DMS153 (cell line): ENCODE results near the gene HYAL3.
"Not testable (repeated sequence)": the region's sequence is repeated elsewhere in the genome, so short reads cannot be mapped to it uniquely, and the experiment has no call there.

Source experiments
- DNase-seq: peaks from one replicate; lab custom pipeline; 2025; lab: John Stamatoyannopoulos, UW

HYAL3 gene

GRCh38 chr3:50314342-50314741, 15.1 kb upstream of the HYAL3 start:
- no peak for DNase-seq

DNA sequence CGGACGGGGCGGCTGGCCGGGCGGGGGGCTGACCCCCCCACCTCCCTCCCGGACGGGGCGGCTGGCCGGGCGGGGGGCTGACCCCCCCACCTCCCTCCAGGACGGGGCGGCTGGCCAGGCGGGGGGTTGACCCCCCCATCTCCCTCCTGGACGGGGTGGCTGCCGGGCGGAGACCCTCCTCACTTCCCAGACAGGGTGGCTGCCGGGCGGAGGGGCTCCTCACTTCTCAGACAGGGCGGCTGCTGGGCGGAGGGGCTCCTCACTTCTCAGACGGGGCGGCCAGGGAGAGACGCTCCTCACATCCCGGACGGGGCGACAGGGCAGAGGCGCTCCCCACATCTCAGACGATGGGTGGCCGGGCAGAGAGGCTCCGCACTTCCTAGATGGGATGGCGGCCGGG, 12.8 kb upstream of the HYAL3 start:
- DNase-seq: not testable (repeated sequence)

DNA sequence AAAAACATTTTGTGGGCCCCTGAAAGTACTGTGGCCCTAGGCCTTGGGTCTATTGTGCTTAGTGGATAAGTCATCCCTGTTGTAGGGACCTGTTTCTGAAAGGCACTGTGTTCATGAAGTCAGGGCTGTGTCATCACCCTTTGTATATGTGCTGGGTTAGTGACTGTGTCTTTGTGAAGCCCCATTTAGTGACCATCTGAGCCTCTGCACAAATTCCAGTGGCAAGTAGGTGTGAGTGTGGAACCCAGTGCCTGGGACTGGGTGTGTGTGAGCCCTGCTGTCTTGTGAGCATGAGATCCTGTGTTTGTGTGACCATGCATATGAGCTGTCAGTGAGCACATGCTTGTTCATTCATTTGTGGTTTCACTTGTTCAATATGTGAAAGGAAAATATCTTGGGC, 5.4 kb upstream of the HYAL3 start:
- DNase-seq: no peak

DNA sequence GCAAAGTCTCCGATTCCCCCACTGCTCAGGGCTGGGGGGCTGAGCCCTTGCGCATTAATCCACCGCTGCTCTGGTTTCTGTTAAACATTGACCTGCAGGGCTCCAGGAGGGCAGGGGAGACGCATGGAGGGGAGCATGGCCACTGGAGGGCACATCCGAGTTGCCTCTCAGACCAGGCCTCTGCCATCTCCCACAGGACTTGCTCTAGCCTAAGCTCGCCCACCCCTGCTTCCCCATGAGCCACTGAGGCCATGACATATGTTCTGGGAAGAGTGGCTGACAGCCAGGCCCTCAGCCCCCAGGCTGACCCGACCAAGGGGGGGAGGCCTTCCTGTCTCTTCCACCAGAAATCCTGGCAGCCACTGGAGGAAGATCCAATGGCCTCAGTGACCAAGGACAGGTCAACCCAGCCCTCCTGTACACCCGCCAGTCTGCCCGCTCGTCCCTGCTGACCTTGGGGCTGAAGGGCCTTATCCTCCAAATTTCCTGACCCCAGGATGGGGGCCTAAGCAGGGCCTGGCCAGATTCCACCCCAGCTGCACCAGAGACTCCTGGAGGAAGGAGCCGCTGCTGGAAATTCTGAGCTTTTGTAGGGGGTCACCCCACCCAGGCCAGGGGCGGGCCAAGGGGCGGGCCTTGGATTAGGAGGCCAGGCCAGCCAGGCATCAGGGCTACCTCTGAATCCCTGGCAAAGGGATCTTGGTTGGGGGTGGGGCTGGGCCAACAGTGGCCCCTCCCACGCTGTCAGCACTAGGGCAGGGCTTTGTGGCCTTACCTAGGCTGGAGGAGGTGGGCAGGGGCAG, 4.0 kb upstream of the HYAL3 start, which contains the start of gene HYAL1:
Gene HYAL1, minus strand, starts transcription at position 562 of the 803 bp plus-strand sequence. CDS start 618 bp downstream, outside the sequence.
- no peak for DNase-seq

DNA sequence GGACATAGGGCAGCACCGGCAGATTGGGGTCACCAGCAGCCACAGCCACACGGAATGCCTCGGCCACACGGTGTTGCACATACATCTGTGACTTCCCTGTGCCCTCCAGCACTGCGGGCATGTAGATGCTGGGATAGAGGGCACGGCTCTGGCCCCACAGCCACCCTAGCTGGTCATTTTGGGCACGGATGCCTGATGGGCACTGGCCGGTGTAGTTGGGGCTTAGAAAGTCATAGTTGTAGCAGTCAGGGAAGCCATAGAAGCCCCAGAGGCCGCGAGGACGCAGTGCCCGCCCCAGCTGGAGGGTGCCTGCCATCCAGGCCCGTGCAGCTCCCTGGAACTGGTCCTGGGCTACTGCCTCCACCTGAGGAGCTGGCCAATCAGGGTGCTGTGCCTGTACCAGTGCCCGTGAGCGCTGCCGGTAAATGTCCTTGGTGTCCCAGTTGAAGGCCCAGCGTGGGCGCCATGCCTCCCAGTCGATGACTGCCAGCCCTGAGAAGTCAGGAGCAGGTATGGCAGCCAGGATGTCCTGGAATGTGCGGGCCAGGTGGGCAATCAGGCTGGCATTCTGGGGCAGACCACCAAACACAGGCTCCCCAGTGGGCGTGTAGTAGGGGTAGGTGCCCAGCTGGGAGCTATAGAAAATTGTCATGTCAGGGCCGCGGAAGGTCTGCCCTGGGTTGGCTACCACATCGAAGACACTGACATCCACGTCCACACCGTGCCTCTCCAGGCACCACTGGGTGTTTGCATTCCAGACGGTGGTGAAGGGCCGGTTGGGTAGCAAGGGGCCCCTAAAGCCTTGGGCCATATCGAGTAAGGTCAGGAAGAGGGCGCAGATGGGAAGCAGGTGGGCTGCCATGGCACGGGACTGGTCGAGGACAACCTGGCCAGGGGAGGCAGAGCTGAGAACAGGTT, 3.1 kb upstream of the HYAL3 start:
- no peak for DNase-seq

GRCh38 chr3:50300681-50301254, 1.6 kb upstream of the HYAL3 start:
- DNase-seq: no peak

DNA sequence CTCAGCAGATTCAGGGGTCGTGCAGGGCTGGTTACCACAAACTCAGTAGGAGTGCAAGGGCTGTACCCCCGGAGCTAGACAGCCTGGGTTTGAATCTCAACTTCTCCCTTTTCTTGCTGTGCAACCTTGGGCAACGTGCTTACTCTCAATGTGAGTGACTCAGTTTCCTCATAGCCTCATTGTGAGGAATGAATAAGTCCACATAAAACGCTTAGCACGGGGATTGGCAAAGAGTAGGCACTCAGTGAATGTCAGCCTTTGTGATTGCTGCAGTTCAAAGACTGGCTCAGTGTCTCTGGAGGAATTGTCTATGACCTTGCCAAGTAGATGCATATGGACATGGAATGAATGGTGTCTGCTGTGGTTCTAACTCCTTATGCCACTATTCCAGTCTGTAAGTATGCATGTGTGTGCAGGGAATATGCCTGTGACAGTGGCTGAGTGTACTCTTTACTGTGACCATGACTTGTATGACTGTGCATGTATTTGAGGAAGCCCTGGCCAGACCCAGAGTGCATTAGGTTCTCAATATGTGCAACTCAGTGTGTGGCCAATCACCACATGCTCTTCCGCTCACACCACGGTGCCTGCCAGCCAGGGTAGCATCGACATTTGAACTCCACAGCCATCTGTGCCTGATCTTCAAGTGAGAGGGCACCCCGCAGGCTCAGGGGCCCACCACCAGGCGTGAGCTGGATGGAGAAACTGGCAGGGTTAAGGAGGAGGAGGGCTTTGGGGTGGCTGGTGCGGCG, 900 bp upstream of the HYAL3 start:
- DNase-seq: no peak

- DNase-seq: no peak
Measured at GRCh38 chr3:50299638-50299928, 378 bp upstream of the HYAL3 start.

DNA sequence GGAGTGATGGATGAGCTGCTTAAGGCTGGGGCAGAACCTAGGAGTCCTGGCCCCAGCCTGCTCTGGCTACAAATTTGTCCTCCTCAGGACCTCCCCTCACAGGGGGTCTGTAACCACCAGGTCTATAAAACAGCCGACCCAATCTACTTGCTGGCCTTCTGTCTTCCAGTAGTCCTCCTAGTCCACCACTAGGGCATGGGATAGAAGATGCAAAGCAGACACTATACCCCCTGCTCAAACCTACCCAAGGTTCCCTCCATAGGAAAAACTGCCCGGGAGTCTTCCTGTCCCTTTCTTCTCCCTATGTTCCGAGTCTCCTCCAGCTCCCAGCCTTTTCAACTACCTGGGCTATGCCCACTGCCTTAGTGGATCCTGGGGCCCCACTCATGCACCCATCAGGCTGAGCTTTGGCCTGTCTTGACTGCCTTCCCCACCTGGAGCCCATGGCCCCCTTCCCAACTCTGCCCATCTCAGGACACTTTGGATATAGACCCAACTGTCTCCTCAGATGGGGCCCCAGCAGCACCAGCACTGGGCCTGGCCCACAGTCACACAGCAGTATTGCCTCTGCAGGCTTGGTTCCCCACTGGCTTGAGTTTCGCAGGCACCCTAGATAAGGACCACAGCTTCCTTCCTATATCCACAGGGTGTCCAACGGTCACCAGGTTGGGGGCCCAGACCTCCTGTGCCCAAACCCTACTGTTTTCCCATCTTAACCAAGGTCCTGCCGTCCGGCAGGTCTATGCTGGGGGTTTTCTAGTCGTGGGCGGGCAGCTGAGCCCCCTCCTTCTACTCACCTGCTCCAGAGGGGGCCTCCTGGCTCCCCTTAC, 1.1 kb downstream of the HYAL3 start:
- DNase-seq: no peak

DNA sequence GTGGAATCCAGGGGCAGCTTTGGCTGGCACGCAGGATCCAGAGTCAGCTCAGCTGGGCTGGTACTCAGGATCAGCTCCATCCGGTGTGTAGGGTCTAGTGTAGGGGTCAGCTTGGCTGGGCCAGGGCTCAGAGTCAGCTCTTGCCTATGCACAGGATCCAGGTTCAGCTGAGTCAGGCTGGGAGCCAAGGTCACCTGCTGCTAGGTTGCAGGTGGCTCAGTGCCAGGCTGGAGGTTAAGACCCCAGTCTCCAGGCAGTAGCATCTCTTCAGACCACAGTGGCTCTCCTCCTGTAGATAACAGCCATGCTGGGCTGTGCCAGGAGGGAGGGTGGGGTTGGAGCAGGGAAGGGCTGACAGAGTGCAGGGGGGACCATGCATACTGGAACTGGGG, 1.8 kb downstream of the HYAL3 start:
- DNase-seq: no peak

DNA sequence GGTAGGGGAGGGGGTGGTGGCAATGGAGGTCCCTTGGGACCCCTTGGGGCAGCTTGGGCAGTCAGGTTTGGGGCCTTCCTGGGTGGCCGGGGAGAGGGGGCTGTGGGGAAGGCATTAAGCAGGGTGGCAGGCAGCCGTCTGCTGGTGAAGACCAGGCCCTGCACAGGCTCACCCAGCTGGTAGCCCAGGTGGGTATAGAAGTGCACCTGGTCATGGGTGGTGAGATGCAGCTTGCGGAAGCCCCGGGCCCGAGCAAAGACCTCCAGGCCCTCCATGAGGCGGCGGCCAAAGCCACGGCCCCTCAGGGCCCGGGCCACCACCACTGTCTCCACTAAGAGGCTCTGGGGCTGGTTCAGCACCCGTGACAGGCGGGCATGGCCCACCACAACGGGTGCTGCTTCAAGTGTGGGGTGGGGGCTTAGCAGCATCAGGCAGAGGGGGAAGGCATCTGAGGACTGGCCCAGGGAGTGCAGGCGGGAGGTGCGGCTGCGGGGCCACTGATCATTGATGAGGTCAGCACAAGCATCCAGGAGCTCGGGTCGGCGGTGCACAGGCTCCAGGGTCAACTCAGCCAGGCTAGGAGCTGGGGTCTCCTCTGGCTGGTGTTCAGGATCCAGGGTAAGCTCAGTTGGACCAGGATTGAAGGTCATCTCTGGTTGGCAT, 2.4 kb downstream of the HYAL3 start:
- no peak for DNase-seq

- DNase-seq: no peak
Measured at GRCh38 chr3:50295553-50296431, 3.4 kb downstream of the HYAL3 start.

DNA sequence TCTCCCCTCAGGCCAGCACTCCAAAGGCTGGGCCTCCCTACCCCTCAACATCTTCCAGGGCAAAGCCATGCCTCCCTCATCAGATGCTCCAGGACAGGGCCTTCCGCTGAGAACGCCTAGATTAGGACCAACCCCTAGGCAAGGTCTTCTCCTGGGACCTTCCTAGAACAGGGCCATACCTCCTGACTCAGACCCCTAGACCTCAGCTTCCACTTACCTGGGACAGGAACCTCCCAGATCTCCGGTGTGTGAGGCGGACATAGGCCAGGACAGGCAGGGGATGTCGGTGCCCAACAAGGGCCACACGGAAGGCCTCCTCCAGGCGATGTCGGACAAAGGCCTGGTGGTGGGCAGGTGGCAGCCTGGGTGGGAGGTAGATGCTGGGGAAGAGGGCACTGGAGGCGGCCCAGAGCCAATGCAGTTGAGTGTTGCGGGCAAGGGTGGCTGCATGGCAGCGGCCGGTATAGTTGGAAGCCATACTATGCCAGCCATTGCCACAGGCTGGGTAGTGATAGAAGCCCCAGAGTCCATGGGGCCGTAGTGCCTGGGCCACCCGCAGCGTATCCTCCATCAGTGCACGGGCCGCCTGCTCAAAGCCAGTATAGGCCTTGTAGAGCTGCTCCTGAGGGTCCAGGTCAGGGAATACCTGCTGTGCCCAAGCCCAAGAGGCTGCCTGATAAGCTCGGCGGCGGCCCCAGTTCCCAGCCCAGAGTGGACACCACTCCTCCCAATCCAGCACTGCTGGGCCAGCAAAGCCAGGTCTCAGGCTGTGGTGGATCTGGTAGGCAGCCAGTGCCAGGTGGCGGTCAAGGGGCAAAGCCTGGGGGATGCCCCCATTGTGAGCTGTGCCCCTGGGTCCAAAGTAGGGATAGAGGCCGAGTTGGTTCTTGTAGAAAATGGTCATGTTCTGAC, 4.5 kb downstream of the HYAL3 start:
- DNase-seq: no peak

DNA sequence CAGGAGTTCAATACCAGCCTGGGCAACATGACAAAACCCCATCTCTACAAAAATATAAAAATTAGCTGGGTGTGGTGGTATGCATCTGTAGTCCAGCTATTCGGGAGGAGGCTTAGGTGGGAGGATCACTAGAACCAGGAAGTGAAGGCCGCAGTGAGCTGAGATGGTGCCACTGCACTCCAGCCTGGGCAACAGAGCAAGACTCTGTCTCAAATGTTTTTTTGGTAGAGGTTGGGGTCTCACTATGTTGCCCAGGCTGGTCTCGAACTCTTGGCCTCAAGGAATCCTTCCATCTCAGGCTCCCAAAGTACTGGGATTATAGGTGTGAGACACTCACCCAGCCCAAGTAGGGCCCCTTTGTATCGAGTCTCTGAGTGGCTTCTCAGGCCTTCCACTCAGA, 5.1 kb downstream of the HYAL3 start:
- no peak for DNase-seq

DNA sequence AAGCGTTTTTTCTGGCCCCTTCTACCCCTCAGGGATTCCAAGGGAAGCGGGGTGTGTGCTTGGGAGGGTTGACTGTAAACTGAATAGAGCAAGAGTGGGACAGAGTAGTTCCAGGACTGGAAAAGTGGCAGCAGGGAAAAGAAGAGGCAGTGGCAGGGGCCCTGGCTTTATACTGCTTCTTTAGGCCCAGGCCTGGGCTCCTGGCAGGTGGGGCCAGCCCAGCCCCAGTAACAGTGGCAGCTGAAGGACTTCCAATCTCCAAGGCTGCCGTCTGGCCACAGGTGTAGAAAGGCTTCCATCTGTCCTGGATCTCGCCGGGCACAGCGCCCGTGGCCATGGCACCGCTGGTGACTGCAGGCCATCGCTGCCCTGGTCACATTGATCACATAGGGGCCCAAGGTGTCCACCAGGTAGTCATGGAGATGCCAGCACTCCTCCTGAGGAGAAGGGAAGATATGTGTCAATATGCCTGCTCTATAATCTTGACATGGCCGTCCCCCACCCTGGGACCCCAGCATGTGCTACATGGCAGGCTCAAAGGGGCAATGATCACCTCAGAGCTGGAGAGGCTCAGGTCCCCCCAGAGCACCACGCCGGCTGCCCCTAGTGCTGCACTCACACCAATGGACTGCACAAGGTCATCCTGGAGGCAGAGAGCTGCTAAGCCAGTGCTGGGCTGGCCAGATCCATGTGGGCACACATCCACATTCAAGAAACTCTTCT, 6.0 kb downstream of the HYAL3 start:
- DNase-seq: no peak

- peak; percentile 86 for DNase-seq
Measured at GRCh38 chr3:50292159-50293078, 6.8 kb downstream of the HYAL3 start, which contains the start of gene IFRD2. Gene IFRD2 (minus strand): TSS chr3:50292429. CDS start chr3:50292274, 155 bp downstream.

GRCh38 chr3:50290161-50290641, 9.0 kb downstream of the HYAL3 start:
- no peak for DNase-seq
